ENCODE results near the gene FAM13B.
"Not testable (repeated sequence)": the region's sequence is repeated elsewhere in the genome, so short reads cannot be mapped to it uniquely, and the experiment has no call there.

Gene FAM13B

GRCh38 chr5:138033386-138033808, 518 bp upstream of the FAM13B start:
- no peak for DNase-seq

GRCh38 chr5:138032028-138032571, 779 bp downstream of the FAM13B start:
- DNase-seq = peak; percentile 72

GRCh38 chr5:138029944-138030343, 2.9 kb downstream of the FAM13B start:
- no peak for DNase-seq

GRCh38 chr5:138029501-138029900, 3.4 kb downstream of the FAM13B start:
- DNase-seq = no peak

- DNase-seq = no peak
Measured at GRCh38 chr5:138028971-138029365, 3.9 kb downstream of the FAM13B start.

GRCh38 chr5:138028262-138028970, 4.5 kb downstream of the FAM13B start:
- not testable (repeated sequence) for DNase-seq

GRCh38 chr5:138026793-138027192, 6.1 kb downstream of the FAM13B start:
- not testable (repeated sequence) for DNase-seq

GRCh38 chr5:138025285-138025684, 7.6 kb downstream of the FAM13B start:
- DNase-seq = no peak

- DNase-seq = no peak
Measured at GRCh38 chr5:138024117-138024516, 8.8 kb downstream of the FAM13B start.

- DNase-seq = no peak
Measured at GRCh38 chr5:138022912-138023311, 10.0 kb downstream of the FAM13B start.

GRCh38 chr5:138021771-138022170, 11.1 kb downstream of the FAM13B start:
- no peak for DNase-seq

GRCh38 chr5:138018849-138019248, 14.0 kb downstream of the FAM13B start:
- no peak for DNase-seq

GRCh38 chr5:138015916-138016315, 17.0 kb downstream of the FAM13B start:
- no peak for DNase-seq

- no peak for DNase-seq
Measured at GRCh38 chr5:138011991-138012390, 20.9 kb downstream of the FAM13B start.

GRCh38 chr5:138000102-138000723, 32.7 kb downstream of the FAM13B start:
- DNase-seq = no peak

GRCh38 chr5:137997726-137998213, 35.1 kb downstream of the FAM13B start:
- DNase-seq = no peak

- no peak for DNase-seq
Measured at GRCh38 chr5:137995749-137996128, 37.1 kb downstream of the FAM13B start.

GRCh38 chr5:137995077-137995748, 37.7 kb downstream of the FAM13B start:
- DNase-seq = no peak

GRCh38 chr5:137994556-137994955, 38.3 kb downstream of the FAM13B start:
- no peak for DNase-seq

- DNase-seq = no peak
Measured at GRCh38 chr5:137989419-137989818, 43.5 kb downstream of the FAM13B start.

- no peak for DNase-seq
Measured at GRCh38 chr5:137975208-137975607, 57.7 kb downstream of the FAM13B start.

- DNase-seq = not testable (repeated sequence)
Measured at GRCh38 chr5:137970384-137970783, 62.5 kb downstream of the FAM13B start.

GRCh38 chr5:137960819-137961218, 72.1 kb downstream of the FAM13B start:
- DNase-seq = no peak

- DNase-seq = no peak
Measured at GRCh38 chr5:137960141-137960540, 72.7 kb downstream of the FAM13B start.

Data from CD4-positive, alpha-beta T cell treated with Interleukin-12 subunit alpha and Interleukin-12 subunit beta, for 1 hour (primary cell).